ENCODE data around the gene SLC6A12. TPM values are rescaled to one million over a fixed set of nuclear protein-coding genes. Genes with fewer than 3 reads are reported as not detected.
A peak's percentile ranks its signal among the peaks of the same experiment; 100 is the strongest.

The SLC6A12 gene
- total RNA-seq, 8 experiments from 2014 or later, result 0.11 to 8.1 (median 3.9) TPM

- peaks cover 14 to 19% of the 10 kb centered on the region in 2 donors for H3K4me1 ChIP-seq (replicated peaks in 1 of 2)
- no peak overlapping the region for H3K4me3 ChIP-seq
- 0 to 93% (median 80%) methylated on average over 1 to 7 of the region's 8 CpGs; no CpG with 5 or more reads in 7 of the 10 experiments for WGBS, 10 experiments
- in situ Hi-C loops (cut with MboI; ENCODE audit: low pct_unique_long_range_greater_than_20kb in 2 of 9, low sequenced_read_pairs in 9 of 9, unreplicated experiment in 9 of 9), result no loop called here
- H3K27ac ChIP-seq, result no peak overlapping the region
- ATAC-seq (replicated peaks in 6 of 8), result no peak
These were observed 58.3 kb downstream of the SLC6A12 start for GRCh38 chr12:155646-156045.

- 63 to 100% (median 95%) methylated on average over 2 to 3 of the region's 9 CpGs; no CpG with 5 or more reads in 6 of the 10 experiments for WGBS, 10 experiments
- Histone ChIP-seq H3K4me1 (replicated peaks in 1 of 2) (peaks cover 14 to 19% of the 10 kb centered on the region in 2 donors), H3K4me3 (no peak overlapping the region), H3K27ac (no peak overlapping the region)
- in situ Hi-C loops (cut with MboI; ENCODE audit: low pct_unique_long_range_greater_than_20kb in 2 of 9, low sequenced_read_pairs in 9 of 9, unreplicated experiment in 9 of 9), result no loop called here
- ATAC-seq (replicated peaks in 6 of 8), result no peak
These were observed 59.0 kb downstream of the SLC6A12 start for GRCh38 chr12:155006-155405.

GRCh38 chr12:154058-154457 lies 59.9 kb downstream of the SLC6A12 start:
- ATAC-seq (replicated peaks in 6 of 8), result no peak
- Histone ChIP-seq H3K4me1 (replicated peaks in 1 of 2) (peaks cover 18 to 20% of the 10 kb centered on the region in 2 donors), H3K27ac (no peak overlapping the region), H3K4me3 (no peak overlapping the region)
- in situ Hi-C loops (cut with MboI; ENCODE audit: low pct_unique_long_range_greater_than_20kb in 2 of 9, low sequenced_read_pairs in 9 of 9, unreplicated experiment in 9 of 9), result no loop called here
- 82 to 100% (median 89%) methylated on average over 1 to 7 of the region's 12 CpGs; no CpG with 5 or more reads in 6 of the 10 experiments for WGBS, 10 experiments

GRCh38 chr12:153080-153746 lies 60.7 kb downstream of the SLC6A12 start:
- Histone ChIP-seq H3K27ac (no peak overlapping the region), H3K4me1 (replicated peaks in 1 of 2) (peaks cover 23 to 28% of the 10 kb centered on the region in 2 donors), H3K4me3 (no peak overlapping the region)
- ATAC-seq (replicated peaks in 6 of 8), result peak; percentile 80 to 99 (median 88)
- in situ Hi-C loops (cut with MboI; ENCODE audit: low pct_unique_long_range_greater_than_20kb in 2 of 9, low sequenced_read_pairs in 9 of 9, unreplicated experiment in 9 of 9), result no loop called here
- 0 to 23% (median 3%) methylated on average over 1 to 4 of the region's 11 CpGs; no CpG with 5 or more reads in 4 of the 10 experiments for WGBS, 10 experiments

GRCh38 chr12:152440-152839 lies 61.5 kb downstream of the SLC6A12 start:
- peak in 5 of 8 experiments; percentile 29 to 61 (median 36) for ATAC-seq (replicated peaks in 6 of 8)
- Histone ChIP-seq H3K4me1 (replicated peaks in 1 of 2) (peaks cover 23 to 35% of the 10 kb centered on the region in 2 donors), H3K27ac (no peak overlapping the region), H3K4me3 (no peak overlapping the region)
- WGBS, 10 experiments, result 0 to 100% (median 60%) methylated on average over 1 of the region's 3 CpGs; no CpG with 5 or more reads in 3 of the 10 experiments
- in situ Hi-C loops (cut with MboI; ENCODE audit: low pct_unique_long_range_greater_than_20kb in 2 of 9, low sequenced_read_pairs in 9 of 9, unreplicated experiment in 9 of 9), result no loop called here

GRCh38 chr12:151579-151978 lies 62.4 kb downstream of the SLC6A12 start:
- Histone ChIP-seq H3K4me3 (no peak overlapping the region), H3K4me1 (replicated peaks in 1 of 2) (peaks cover 23 to 38% of the 10 kb centered on the region in 2 donors), H3K27ac (no peak overlapping the region)
- in situ Hi-C loops (cut with MboI; ENCODE audit: low pct_unique_long_range_greater_than_20kb in 2 of 9, low sequenced_read_pairs in 9 of 9, unreplicated experiment in 9 of 9), result no loop called here
- no peak for ATAC-seq (replicated peaks in 6 of 8)
- 30 to 100% (median 71%) methylated on average over 1 to 5 of the region's 5 CpGs; no CpG with 5 or more reads in 2 of the 10 experiments for WGBS, 10 experiments

GRCh38 chr12:148676-149416 lies 65.1 kb downstream of the SLC6A12 start:
- peak in 3 of 8 experiments; percentile 8 to 33 (median 10) for ATAC-seq (replicated peaks in 6 of 8)
- Histone ChIP-seq H3K4me3 (no peak overlapping the region), H3K27ac (peak overlapping the region in 1 of 2 donors; percentile 43), H3K4me1 (replicated peaks in 1 of 2) (peaks cover 40 to 57% of the 10 kb centered on the region in 2 donors)
- 30 to 83% (median 71%) methylated on average over 1 to 14 of the region's 18 CpGs; no CpG with 5 or more reads in 1 of the 10 experiments for WGBS, 10 experiments
- in situ Hi-C loops (cut with MboI; ENCODE audit: low pct_unique_long_range_greater_than_20kb in 2 of 9, low sequenced_read_pairs in 9 of 9, unreplicated experiment in 9 of 9), result no loop called here

- Histone ChIP-seq H3K27ac (no peak overlapping the region), H3K4me3 (no peak overlapping the region), H3K4me1 (replicated peaks in 1 of 2) (peaks cover 48 to 62% of the 10 kb centered on the region in 2 donors)
- no peak for ATAC-seq (replicated peaks in 6 of 8)
- 53 to 100% (median 89%) methylated on average over 2 to 7 of the region's 9 CpGs; no CpG with 5 or more reads in 5 of the 10 experiments for WGBS, 10 experiments
- in situ Hi-C loops (cut with MboI; ENCODE audit: low pct_unique_long_range_greater_than_20kb in 2 of 9, low sequenced_read_pairs in 9 of 9, unreplicated experiment in 9 of 9), result no loop called here
These were observed 66.7 kb downstream of the SLC6A12 start for GRCh38 chr12:147242-147641.

GRCh38 chr12:145369-145960 lies 68.5 kb downstream of the SLC6A12 start:
- Histone ChIP-seq H3K4me1 (replicated peaks in 1 of 2) (peaks cover 60 to 68% of the 10 kb centered on the region in 2 donors), H3K4me3 (no peak overlapping the region), H3K27ac (peak overlapping the region in 1 of 2 donors; percentile 80)
- ATAC-seq (replicated peaks in 6 of 8), result no peak
- in situ Hi-C loops (cut with MboI; ENCODE audit: low pct_unique_long_range_greater_than_20kb in 2 of 9, low sequenced_read_pairs in 9 of 9, unreplicated experiment in 9 of 9), result no loop called here
- 33 to 90% (median 67%) methylated on average over 2 to 7 of the region's 14 CpGs; no CpG with 5 or more reads in 2 of the 10 experiments for WGBS, 10 experiments

GRCh38 chr12:144650-145284 lies 69.2 kb downstream of the SLC6A12 start:
- peak overlapping the region; percentile 65 to 80 for H3K27ac ChIP-seq
- in situ Hi-C loops (cut with MboI; ENCODE audit: low pct_unique_long_range_greater_than_20kb in 2 of 9, low sequenced_read_pairs in 9 of 9, unreplicated experiment in 9 of 9), result no loop called here
- H3K4me1 ChIP-seq (replicated peaks in 1 of 2), result peaks cover 61 to 72% of the 10 kb centered on the region in 2 donors
- WGBS, 10 experiments, result 0 to 90% (median 50%) methylated on average over 1 to 3 of the region's 5 CpGs; no CpG with 5 or more reads in 1 of the 10 experiments
- ATAC-seq (replicated peaks in 6 of 8), result no peak
- no peak overlapping the region for H3K4me3 ChIP-seq

- peak; percentile 29 to 84 (median 83) for ATAC-seq (replicated peaks in 6 of 8)
- 0 to 79% (median 15%) methylated on average over 1 to 17 of the region's 19 CpGs; no CpG with 5 or more reads in 3 of the 10 experiments for WGBS, 10 experiments
- no peak overlapping the region for H3K4me3 ChIP-seq
- peaks cover 63 to 72% of the 10 kb centered on the region in 2 donors for H3K4me1 ChIP-seq (replicated peaks in 1 of 2)
- peak overlapping the region; percentile 65 to 80 for H3K27ac ChIP-seq
- in situ Hi-C loops (cut with MboI; ENCODE audit: low pct_unique_long_range_greater_than_20kb in 2 of 9, low sequenced_read_pairs in 9 of 9, unreplicated experiment in 9 of 9), result no loop called here
These were observed 69.8 kb downstream of the SLC6A12 start for GRCh38 chr12:143964-144649.

GRCh38 chr12:140162-140561 lies 73.8 kb downstream of the SLC6A12 start:
- H3K4me3 ChIP-seq, result no peak overlapping the region
- peak in 2 of 8 experiments; percentile 48 to 61 for ATAC-seq (replicated peaks in 6 of 8)
- in situ Hi-C loops (cut with MboI; ENCODE audit: low pct_unique_long_range_greater_than_20kb in 2 of 9, low sequenced_read_pairs in 9 of 9, unreplicated experiment in 9 of 9), result no loop called here
- H3K4me1 ChIP-seq (replicated peaks in 1 of 2), result peaks cover 47 to 49% of the 10 kb centered on the region in 2 donors
- H3K27ac ChIP-seq, result no peak overlapping the region
- 29 to 87% (median 60%) methylated on average over 2 to 5 of the region's 5 CpGs; no CpG with 5 or more reads in 5 of the 10 experiments for WGBS, 10 experiments

Measured in motor neuron (in vitro differentiated cells).